Activated CD4-positive, alpha-beta T cell treated with anti-CD3 and anti-CD28 coated beads, Interleukin-2, amount 10 ng/mL, durations not matched to agents 24 days and 14 days (primary cell): ENCODE measurements around the gene PTGDS. TPM values are rescaled to one million over a fixed set of nuclear protein-coding genes. Genes with fewer than 3 reads are reported as not detected.
A peak's percentile ranks its signal among the peaks of the same experiment; 100 is the strongest.

ENCODE experiments used
- DNase-seq: peaks from one replicate; pipeline ENCODE4 v3.0.0; 2022
- H3K27ac Mint-ChIP-seq: one replicate; pipeline ENCODE4 v1.8.0; 2022; ENCODE audit warnings: mild to moderate bottlenecking, mixed read lengths
- H3K27me3 Mint-ChIP-seq: one replicate; pipeline ENCODE4 v1.8.0; 2022; ENCODE audit warnings: mixed read lengths
- H3K36me3 Mint-ChIP-seq: one replicate; pipeline ENCODE4 v1.8.0; 2022; ENCODE audit warnings: low read depth, mild to moderate bottlenecking, mixed read lengths
- H3K4me1 Mint-ChIP-seq: one replicate; pipeline ENCODE4 v1.8.0; 2021; ENCODE audit warnings: mixed read lengths
- H3K4me3 Mint-ChIP-seq: one replicate; pipeline ENCODE4 v1.8.0; 2022; ENCODE audit warnings: mild to moderate bottlenecking, moderate library complexity, mixed read lengths
- H3K9me3 Mint-ChIP-seq: one replicate; pipeline ENCODE4 v1.8.0; 2021; ENCODE audit warnings: mixed read lengths
- intact Hi-C: fragments of 100-400 bp; cut with micrococcal nuclease; formaldehyde crosslinking; loops from one replicate; pipeline ENCODE4 v1.15.1; 2023
- total RNA-seq: library from RNA; stranded (reverse); gene quantifications from 2 replicates; pipeline ENCODE4 v1.2.3, GENCODE V29; 2022

PTGDS gene
- total RNA-seq, 1 donor from 2014 or later = not detected

DNA sequence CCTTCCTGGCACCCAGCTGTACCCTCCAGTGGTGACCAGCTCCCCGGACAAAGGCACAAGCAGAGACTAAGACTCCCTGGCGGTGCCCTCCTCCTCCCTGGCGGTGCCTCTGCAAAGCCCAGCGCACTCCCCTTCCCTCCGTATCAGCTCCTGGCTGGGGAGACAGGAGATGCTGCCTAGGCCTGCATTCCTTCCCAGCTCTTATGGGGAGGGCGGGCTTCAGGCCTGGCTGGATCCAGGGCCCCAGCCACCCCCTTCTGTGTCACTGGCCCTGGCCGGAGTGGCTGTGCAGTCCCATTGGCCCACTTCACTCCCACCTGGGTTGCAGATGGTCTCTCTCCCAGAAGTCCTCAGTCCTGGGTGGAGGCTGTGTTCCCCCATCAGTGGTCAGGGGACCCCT is 18.8 kb upstream of the PTGDS start:
- no peaks in the 10 kb centered on the region for H3K27me3 Mint-ChIP-seq
- no peak overlapping the region for H3K27ac Mint-ChIP-seq
- intact Hi-C loops = no loop called here
- DNase-seq = no peak
- H3K4me1 Mint-ChIP-seq = peaks cover 4% of the 10 kb centered on the region
- peaks cover 12% of the 10 kb centered on the region for H3K9me3 Mint-ChIP-seq
- H3K36me3 Mint-ChIP-seq = peaks cover 2% of the 10 kb centered on the region
- H3K4me3 Mint-ChIP-seq = no peak overlapping the region

DNA sequence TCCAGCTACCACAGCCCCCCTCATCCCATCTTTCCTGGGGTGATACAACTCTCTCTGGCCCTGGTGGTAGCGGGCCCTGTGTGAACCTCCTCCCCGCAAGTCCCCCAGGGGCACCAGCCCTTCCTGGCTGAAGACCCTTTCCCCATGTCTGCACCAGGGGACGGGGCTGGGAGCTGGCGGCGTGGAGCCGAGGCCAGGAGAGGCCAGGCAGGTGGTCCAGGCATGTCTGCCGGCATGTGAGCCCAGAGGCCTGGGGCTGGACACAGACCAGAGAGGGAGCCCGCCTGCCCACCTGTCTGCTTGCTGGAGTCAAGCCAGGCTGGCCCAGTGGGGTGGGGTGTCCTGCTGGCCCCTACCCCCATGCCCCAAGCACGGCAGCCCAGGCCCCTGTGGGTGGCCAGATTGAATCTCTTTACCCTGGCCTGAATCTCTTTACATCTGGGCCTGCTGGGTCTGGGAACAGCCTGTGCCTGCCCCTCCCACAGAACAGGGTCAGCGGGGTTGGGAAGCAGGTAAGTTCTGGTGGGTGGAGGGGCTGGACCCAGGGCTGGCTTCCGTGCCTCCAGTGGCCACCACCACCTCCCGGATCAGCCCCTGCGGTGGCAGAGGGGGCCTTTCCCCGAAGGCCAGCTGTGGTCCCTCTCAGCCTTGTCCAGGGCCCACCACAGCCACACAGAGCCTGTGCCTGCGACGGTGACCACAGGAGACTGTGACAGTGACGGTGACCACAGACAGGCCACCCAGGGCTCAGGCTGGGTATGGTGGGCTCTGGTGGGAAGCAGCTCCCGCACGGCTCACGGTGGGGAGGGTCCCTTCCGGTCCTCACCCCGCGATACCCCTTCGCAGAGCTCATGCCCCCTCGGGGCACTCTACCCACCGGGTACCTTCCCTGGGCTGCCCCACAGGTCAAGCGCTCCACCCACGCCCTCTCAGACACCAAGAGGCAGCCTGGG is 18.1 kb upstream of the PTGDS start:
- intact Hi-C loops = no loop called here
- Mint-ChIP-seq H3K27me3 (no peaks in the 10 kb centered on the region), H3K27ac (no peak overlapping the region), H3K4me3 (no peak overlapping the region), H3K36me3 (peaks cover 2% of the 10 kb centered on the region), H3K4me1 (peaks cover 4% of the 10 kb centered on the region), H3K9me3 (peaks cover 12% of the 10 kb centered on the region)
- DNase-seq = no peak

- no peak for DNase-seq
- Mint-ChIP-seq H3K36me3 (peaks cover 2% of the 10 kb centered on the region), H3K4me1 (peaks cover 4% of the 10 kb centered on the region), H3K4me3 (no peak overlapping the region), H3K27ac (no peak overlapping the region), H3K27me3 (no peaks in the 10 kb centered on the region), H3K9me3 (peaks cover 12% of the 10 kb centered on the region)
- intact Hi-C loops = no loop called here
Measured at GRCh38 chr9:136960212-136960937, 16.9 kb upstream of the PTGDS start.

DNA sequence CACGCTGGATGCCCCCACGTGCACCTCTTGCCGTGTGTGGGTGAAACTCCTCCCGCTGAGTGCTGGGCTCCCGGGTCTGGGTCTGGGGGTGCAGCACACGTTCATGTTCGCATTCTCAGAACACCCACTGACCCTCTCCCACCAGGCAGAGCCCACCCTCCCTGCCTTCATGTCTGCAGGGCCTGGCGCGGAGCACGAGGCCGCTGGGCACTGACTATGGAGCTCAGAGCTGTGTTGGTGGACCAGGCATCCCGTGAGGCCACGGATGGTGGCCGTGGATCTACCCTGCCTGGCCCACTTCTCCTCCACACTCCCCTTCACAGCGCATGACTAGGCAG is 16.4 kb upstream of the PTGDS start:
- intact Hi-C loops = no loop called here
- peaks cover 2% of the 10 kb centered on the region for H3K36me3 Mint-ChIP-seq
- H3K4me1 Mint-ChIP-seq = peaks cover 8% of the 10 kb centered on the region
- no peak overlapping the region for H3K4me3 Mint-ChIP-seq
- DNase-seq = no peak
- peaks cover 3% of the 10 kb centered on the region for H3K27me3 Mint-ChIP-seq
- peaks cover 12% of the 10 kb centered on the region for H3K9me3 Mint-ChIP-seq
- H3K27ac Mint-ChIP-seq = no peak overlapping the region

DNA sequence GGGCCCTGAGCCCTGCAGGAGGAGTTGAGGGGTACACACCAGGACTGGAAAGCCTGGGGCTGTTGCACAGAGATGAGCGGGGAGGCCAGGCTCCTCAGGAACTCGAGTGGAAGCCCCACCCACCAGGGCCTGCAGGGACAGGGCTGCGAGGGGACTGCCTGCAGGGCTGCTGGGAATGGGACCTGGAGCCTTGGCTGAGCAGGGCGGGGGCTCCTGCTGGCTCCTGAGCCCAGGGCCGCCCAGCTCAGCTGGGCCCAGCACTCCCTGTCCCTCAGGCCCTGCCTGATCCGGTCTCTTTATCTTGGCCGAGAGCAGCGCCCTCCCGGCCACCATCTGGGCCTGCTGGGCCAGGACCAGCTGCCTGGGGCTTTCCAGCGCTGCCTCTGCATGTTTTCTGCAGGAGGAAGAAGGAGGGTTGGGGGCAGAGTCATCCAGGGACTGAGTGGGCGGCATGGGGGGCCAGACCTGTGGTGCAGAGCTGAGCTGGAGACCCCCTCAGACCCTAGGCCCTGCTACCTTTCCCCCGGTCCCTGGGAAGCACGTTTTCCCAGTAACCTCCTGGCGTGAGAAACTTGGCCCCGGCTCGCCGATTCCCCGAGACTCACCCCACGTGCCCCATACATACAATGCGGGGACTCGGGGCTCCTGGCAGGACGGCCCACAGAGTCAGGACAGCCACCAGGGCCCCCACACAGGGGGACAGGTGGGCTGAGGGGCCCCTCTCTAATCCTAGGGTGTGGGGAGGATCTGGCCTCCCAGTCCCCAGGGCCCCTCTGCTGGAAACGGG is 15.8 kb upstream of the PTGDS start:
- DNase-seq = no peak
- Mint-ChIP-seq H3K36me3 (peaks cover 2% of the 10 kb centered on the region), H3K4me3 (no peak overlapping the region), H3K4me1 (peaks cover 13% of the 10 kb centered on the region), H3K27ac (no peak overlapping the region), H3K27me3 (peaks cover 3% of the 10 kb centered on the region), H3K9me3 (peaks cover 8% of the 10 kb centered on the region)
- intact Hi-C loops = no loop called here

DNA sequence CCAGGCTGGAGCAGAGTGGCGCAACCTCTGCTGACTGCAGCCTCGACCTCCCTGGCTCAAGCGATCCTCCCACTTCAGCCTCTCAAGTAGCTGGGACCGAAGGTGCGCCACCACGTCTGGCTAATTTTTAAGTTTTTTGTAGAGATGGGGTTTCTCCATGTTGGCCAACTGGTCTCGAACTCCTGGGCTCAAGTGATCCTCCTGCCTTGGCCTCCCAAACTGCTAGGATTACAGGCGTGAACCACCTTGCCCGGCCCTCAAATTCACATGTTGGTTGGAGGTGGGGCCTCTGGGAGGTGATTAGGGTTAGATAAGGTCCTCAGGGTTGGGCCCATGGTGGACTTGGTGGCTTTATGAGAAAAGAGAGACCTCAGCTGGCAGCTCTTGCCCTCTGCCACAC is 15.1 kb upstream of the PTGDS start:
- Mint-ChIP-seq H3K4me3 (no peak overlapping the region), H3K36me3 (no peaks in the 10 kb centered on the region), H3K4me1 (peaks cover 13% of the 10 kb centered on the region), H3K27ac (no peak overlapping the region), H3K9me3 (peaks cover 3% of the 10 kb centered on the region), H3K27me3 (peaks cover 3% of the 10 kb centered on the region)
- no peak for DNase-seq
- intact Hi-C loops = no loop called here

GRCh38 chr9:136962701-136963248 is 14.5 kb upstream of the PTGDS start:
- Mint-ChIP-seq H3K4me3 (no peak overlapping the region), H3K27me3 (peaks cover 3% of the 10 kb centered on the region), H3K9me3 (no peaks in the 10 kb centered on the region), H3K4me1 (peaks cover 13% of the 10 kb centered on the region), H3K27ac (no peak overlapping the region), H3K36me3 (no peaks in the 10 kb centered on the region)
- intact Hi-C loops = no loop called here
- no peak for DNase-seq

GRCh38 chr9:136963341-136963740 is 14.0 kb upstream of the PTGDS start:
- peaks cover 3% of the 10 kb centered on the region for H3K27me3 Mint-ChIP-seq
- DNase-seq = no peak
- no peaks in the 10 kb centered on the region for H3K36me3 Mint-ChIP-seq
- H3K27ac Mint-ChIP-seq = no peak overlapping the region
- intact Hi-C loops = no loop called here
- no peak overlapping the region for H3K4me3 Mint-ChIP-seq
- H3K9me3 Mint-ChIP-seq = no peaks in the 10 kb centered on the region
- peaks cover 13% of the 10 kb centered on the region for H3K4me1 Mint-ChIP-seq

DNA sequence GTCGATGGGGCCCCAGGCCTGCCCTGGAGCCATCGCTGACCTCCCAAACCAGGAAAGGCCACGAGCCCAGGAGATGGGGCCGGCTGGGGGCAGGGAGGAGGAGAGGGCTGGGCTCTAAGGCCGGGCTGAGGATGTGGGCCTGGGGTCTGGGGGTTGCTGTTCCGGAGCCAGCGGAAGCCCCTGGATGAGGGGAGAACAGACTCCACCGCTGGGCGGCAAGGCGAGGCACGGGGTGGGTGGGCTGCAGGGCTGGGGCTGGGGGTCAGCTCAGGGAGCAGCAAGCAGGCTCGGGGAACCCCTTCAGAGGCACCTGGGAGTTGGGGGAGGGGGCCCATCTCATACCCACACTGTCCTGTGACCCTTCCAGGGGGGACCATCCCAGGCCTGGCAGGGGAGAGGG is 13.6 kb upstream of the PTGDS start:
- peaks cover 3% of the 10 kb centered on the region for H3K27me3 Mint-ChIP-seq
- H3K27ac Mint-ChIP-seq = no peak overlapping the region
- DNase-seq = no peak
- peaks cover 13% of the 10 kb centered on the region for H3K4me1 Mint-ChIP-seq
- intact Hi-C loops = no loop called here
- H3K4me3 Mint-ChIP-seq = no peak overlapping the region
- H3K36me3 Mint-ChIP-seq = no peaks in the 10 kb centered on the region
- H3K9me3 Mint-ChIP-seq = no peaks in the 10 kb centered on the region

DNA sequence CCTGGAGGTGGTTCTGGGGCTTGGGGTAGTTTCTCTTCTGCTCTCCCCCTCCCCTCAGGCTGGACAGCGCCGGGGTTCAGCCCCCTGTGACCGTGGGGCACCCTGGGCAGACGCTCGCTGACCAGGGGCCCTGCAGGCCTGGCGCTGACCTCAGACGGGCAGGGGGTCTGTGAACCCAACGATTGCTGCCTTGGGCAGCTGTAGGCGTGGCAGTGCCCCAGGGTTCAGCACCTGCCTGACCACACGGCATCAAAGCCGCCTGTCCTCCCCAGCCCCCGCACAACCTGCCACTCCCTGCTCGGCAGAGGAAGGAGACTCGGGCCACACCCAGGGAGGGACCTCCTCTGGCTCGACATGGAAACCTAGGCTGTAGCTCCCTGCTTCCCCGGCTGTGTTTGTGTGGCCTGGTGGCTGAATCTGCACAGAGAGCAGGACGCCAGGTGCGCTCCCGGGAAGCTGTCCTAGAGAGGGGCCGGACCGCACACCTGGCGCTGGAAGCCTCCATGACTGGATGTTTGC is 13.1 kb upstream of the PTGDS start:
- H3K36me3 Mint-ChIP-seq = no peaks in the 10 kb centered on the region
- H3K27me3 Mint-ChIP-seq = peaks cover 3% of the 10 kb centered on the region
- H3K4me3 Mint-ChIP-seq = no peak overlapping the region
- peaks cover 13% of the 10 kb centered on the region for H3K4me1 Mint-ChIP-seq
- DNase-seq = no peak
- H3K27ac Mint-ChIP-seq = no peak overlapping the region
- H3K9me3 Mint-ChIP-seq = no peaks in the 10 kb centered on the region
- intact Hi-C loops = no loop called here

- Mint-ChIP-seq H3K27ac (no peak overlapping the region), H3K27me3 (peaks cover 3% of the 10 kb centered on the region), H3K36me3 (no peaks in the 10 kb centered on the region), H3K4me1 (peaks cover 13% of the 10 kb centered on the region), H3K4me3 (no peak overlapping the region), H3K9me3 (no peaks in the 10 kb centered on the region)
- intact Hi-C loops = no loop called here
- DNase-seq = no peak
Measured at GRCh38 chr9:136964833-136965422, 12.4 kb upstream of the PTGDS start.

GRCh38 chr9:136965771-136966484 is 11.4 kb upstream of the PTGDS start:
- Mint-ChIP-seq H3K9me3 (no peaks in the 10 kb centered on the region), H3K36me3 (no peaks in the 10 kb centered on the region), H3K4me1 (peaks cover 13% of the 10 kb centered on the region), H3K4me3 (peak overlapping the region; percentile 68), H3K27ac (peak overlapping the region; percentile 77), H3K27me3 (peaks cover 3% of the 10 kb centered on the region)
- DNase-seq = peak; percentile 79
- intact Hi-C loops = no loop called here
